ENCODE measurements around the gene SLC2A11.

SLC2A11 gene

GRCh38 chr22:23857606-23858483 is at the start of gene SLC2A11:
Gene SLC2A11, plus strand, starts transcription at chr22:23857875. Its CDS starts 125 bp downstream, at chr22:23858000.
- DNase-seq (ENCODE audit: low read depth in 3 of 3), result peak; percentile 78 to 86 (median 83)

- DNase-seq (ENCODE audit: low read depth in 3 of 3), result no peak
These were observed 45.3 kb upstream of the SLC2A11 start for GRCh38 chr22:23812378-23812777.

GRCh38 chr22:23815541-23816155 is 42.0 kb upstream of the SLC2A11 start:
- no peak for DNase-seq (ENCODE audit: low read depth in 3 of 3)

- no peak for DNase-seq (ENCODE audit: low read depth in 3 of 3)
These were observed 41.3 kb upstream of the SLC2A11 start for GRCh38 chr22:23816156-23816976.

- no peak for DNase-seq (ENCODE audit: low read depth in 3 of 3)
These were observed 40.5 kb upstream of the SLC2A11 start for GRCh38 chr22:23817146-23817545.

- DNase-seq (ENCODE audit: low read depth in 3 of 3), result no peak
These were observed 39.1 kb upstream of the SLC2A11 start for GRCh38 chr22:23818541-23818940.

GRCh38 chr22:23820748-23821211 is 36.9 kb upstream of the SLC2A11 start:
- no peak for DNase-seq (ENCODE audit: low read depth in 3 of 3)

GRCh38 chr22:23822101-23822671 is 35.5 kb upstream of the SLC2A11 start:
- DNase-seq (ENCODE audit: low read depth in 3 of 3), result no peak

- DNase-seq (ENCODE audit: low read depth in 3 of 3), result no peak
These were observed 34.3 kb upstream of the SLC2A11 start for GRCh38 chr22:23823331-23823791.

- no peak for DNase-seq (ENCODE audit: low read depth in 3 of 3)
These were observed 33.0 kb upstream of the SLC2A11 start for GRCh38 chr22:23824476-23825245.

GRCh38 chr22:23825246-23825905 is 32.3 kb upstream of the SLC2A11 start:
- DNase-seq (ENCODE audit: low read depth in 3 of 3), result no peak

GRCh38 chr22:23826510-23827350 is 30.9 kb upstream of the SLC2A11 start:
- DNase-seq (ENCODE audit: low read depth in 3 of 3), result no peak

- no peak for DNase-seq (ENCODE audit: low read depth in 3 of 3)
These were observed 30.2 kb upstream of the SLC2A11 start for GRCh38 chr22:23827351-23827995.

- DNase-seq (ENCODE audit: low read depth in 3 of 3), result no peak
These were observed 28.6 kb upstream of the SLC2A11 start for GRCh38 chr22:23828800-23829680.

- DNase-seq (ENCODE audit: low read depth in 3 of 3), result no peak
These were observed 27.8 kb upstream of the SLC2A11 start for GRCh38 chr22:23829845-23830372.

GRCh38 chr22:23831261-23831660 is 26.4 kb upstream of the SLC2A11 start:
- DNase-seq (ENCODE audit: low read depth in 3 of 3), result no peak

GRCh38 chr22:23831781-23832180 is 25.9 kb upstream of the SLC2A11 start:
- no peak for DNase-seq (ENCODE audit: low read depth in 3 of 3)
